ENCODE measurements around the gene DPP8.

The DPP8 gene

GRCh38 chr15:65431731-65432130 is 85.8 kb downstream of the DPP8 start:
- Histone ChIP-seq H3K9me3 (ENCODE audit: insufficient read depth, low read length, severe bottlenecking) (no peaks in the 10 kb centered on the region), H3K4me2 (ENCODE audit: insufficient read depth, low read length) (no peak overlapping the region), H3K36me3 (ENCODE audit: insufficient read depth, low read length) (no peaks in the 10 kb centered on the region), H3K79me2 (ENCODE audit: insufficient read depth, low read length) (no peaks in the 10 kb centered on the region), H3K27me3 (ENCODE audit: insufficient read depth, low read length, poor library complexity) (no peaks in the 10 kb centered on the region), H2AFZ (ENCODE audit: low read depth, low read length) (no peak overlapping the region), H3K4me3 (ENCODE audit: low read depth in 1 of 2, low read length in 2 of 2) (no peak overlapping the region), H3K27ac (ENCODE audit: low read length) (no peak overlapping the region), H3K4me1 (ENCODE audit: insufficient read depth, low read length) (no peaks in the 10 kb centered on the region), H3K9ac (ENCODE audit: low read depth, low read length) (no peak overlapping the region), H4K20me1 (ENCODE audit: insufficient read depth, low read length) (no peaks in the 10 kb centered on the region)
- ATAC-seq (ENCODE audit: insufficient read depth, low read depth) = no peak
- DNase-seq = no peak
- no peak for TF ChIP-seq EZH2 (IDR thresholded peaks at IDR 0.05; ENCODE audit: borderline replicate concordance, low read depth, low read length, severe bottlenecking)
- TF ChIP-seq CTCF (IDR thresholded peaks at IDR 0.05; ENCODE audit: borderline replicate concordance, extremely low read depth, low read length, poor library complexity, severe bottlenecking) = no peak

GRCh38 chr15:65426216-65426853 is 91.2 kb downstream of the DPP8 start:
- ATAC-seq (ENCODE audit: insufficient read depth, low read depth) = no peak
- no peak overlapping the region for H2AFZ ChIP-seq (ENCODE audit: low read depth, low read length)
- no peak overlapping the region for H3K27ac ChIP-seq (ENCODE audit: low read length)
- no peaks in the 10 kb centered on the region for H3K9me3 ChIP-seq (ENCODE audit: insufficient read depth, low read length, severe bottlenecking)
- H3K4me3 ChIP-seq (ENCODE audit: low read depth in 1 of 2, low read length in 2 of 2) = no peak overlapping the region
- H3K9ac ChIP-seq (ENCODE audit: low read depth, low read length) = no peak overlapping the region
- no peak overlapping the region for H3K4me2 ChIP-seq (ENCODE audit: insufficient read depth, low read length)
- DNase-seq = no peak
- H3K79me2 ChIP-seq (ENCODE audit: insufficient read depth, low read length) = no peaks in the 10 kb centered on the region
- H3K36me3 ChIP-seq (ENCODE audit: insufficient read depth, low read length) = no peaks in the 10 kb centered on the region
- no peaks in the 10 kb centered on the region for H4K20me1 ChIP-seq (ENCODE audit: insufficient read depth, low read length)
- no peaks in the 10 kb centered on the region for H3K27me3 ChIP-seq (ENCODE audit: insufficient read depth, low read length, poor library complexity)
- no peaks in the 10 kb centered on the region for H3K4me1 ChIP-seq (ENCODE audit: insufficient read depth, low read length)
- TF ChIP-seq EZH2 (IDR thresholded peaks at IDR 0.05; ENCODE audit: borderline replicate concordance, low read depth, low read length, severe bottlenecking) (no peak), CTCF (IDR thresholded peaks at IDR 0.05; ENCODE audit: borderline replicate concordance, extremely low read depth, low read length, poor library complexity, severe bottlenecking) (no peak)

- Histone ChIP-seq H3K9me3 (ENCODE audit: insufficient read depth, low read length, severe bottlenecking) (no peaks in the 10 kb centered on the region), H4K20me1 (ENCODE audit: insufficient read depth, low read length) (no peaks in the 10 kb centered on the region), H3K27me3 (ENCODE audit: insufficient read depth, low read length, poor library complexity) (no peaks in the 10 kb centered on the region), H3K27ac (ENCODE audit: low read length) (no peak overlapping the region), H3K79me2 (ENCODE audit: insufficient read depth, low read length) (no peaks in the 10 kb centered on the region), H3K4me3 (ENCODE audit: low read depth in 1 of 2, low read length in 2 of 2) (no peak overlapping the region), H2AFZ (ENCODE audit: low read depth, low read length) (no peak overlapping the region), H3K4me1 (ENCODE audit: insufficient read depth, low read length) (no peaks in the 10 kb centered on the region), H3K4me2 (ENCODE audit: insufficient read depth, low read length) (no peak overlapping the region), H3K9ac (ENCODE audit: low read depth, low read length) (no peak overlapping the region), H3K36me3 (ENCODE audit: insufficient read depth, low read length) (no peaks in the 10 kb centered on the region)
- DNase-seq (no peak), ATAC-seq (ENCODE audit: insufficient read depth, low read depth) (no peak)
- TF ChIP-seq CTCF (IDR thresholded peaks at IDR 0.05; ENCODE audit: borderline replicate concordance, extremely low read depth, low read length, poor library complexity, severe bottlenecking) = no peak
These were observed 92.8 kb downstream of the DPP8 start for GRCh38 chr15:65424683-65425082.

Data from DND-41 (cell line).